NCI-H1105 treated with DMSO at 0.1 percent for 48 hours (cell line): ENCODE data around the gene NGB.
"Not testable (repeated sequence)": the region's sequence is repeated elsewhere in the genome, so short reads cannot be mapped to it uniquely, and the experiment has no call there.

ENCODE experiments used
- DNase-seq: peaks from one replicate; lab custom pipeline; 2025; lab: John Stamatoyannopoulos, UW

The NGB gene

GRCh38 chr14:77271113-77271710 is at the start of gene NGB:
Gene NGB, minus strand, starts transcription at chr14:77271206. Its CDS starts 269 bp downstream, at chr14:77270937.
- DNase-seq, result no peak

GRCh38 chr14:77320238-77320935 is 49.4 kb upstream of the NGB start, which contains the start of gene POMT2:
Gene POMT2, minus strand, starts transcription at chr14:77320883. Its CDS starts 202 bp downstream, at chr14:77320681.
- peak; percentile 88 for DNase-seq

- no peak for DNase-seq
Observed at GRCh38 chr14:77319422-77319821, 48.4 kb upstream of the NGB start.

- not testable (repeated sequence) for DNase-seq
Observed at GRCh38 chr14:77318756-77319155, 47.8 kb upstream of the NGB start.

- DNase-seq, result no peak
Observed at GRCh38 chr14:77318006-77318553, 47.1 kb upstream of the NGB start.

- DNase-seq, result peak; percentile 52
Observed at GRCh38 chr14:77316872-77317301, 45.9 kb upstream of the NGB start.

GRCh38 chr14:77316195-77316505 is 45.1 kb upstream of the NGB start:
- no peak for DNase-seq

GRCh38 chr14:77314539-77315457 is 43.8 kb upstream of the NGB start:
- DNase-seq, result no peak

GRCh38 chr14:77314043-77314442 is 43.0 kb upstream of the NGB start:
- DNase-seq, result no peak

- no peak for DNase-seq
Observed at GRCh38 chr14:77313371-77313770, 42.4 kb upstream of the NGB start.

GRCh38 chr14:77311217-77311616 is 40.2 kb upstream of the NGB start:
- no peak for DNase-seq

GRCh38 chr14:77310026-77310425 is 39.0 kb upstream of the NGB start:
- DNase-seq, result no peak

GRCh38 chr14:77309131-77309530 is 38.1 kb upstream of the NGB start:
- no peak for DNase-seq

- no peak for DNase-seq
Observed at GRCh38 chr14:77306851-77307496, 36.0 kb upstream of the NGB start.

- no peak for DNase-seq
Observed at GRCh38 chr14:77306416-77306815, 35.4 kb upstream of the NGB start.

- no peak for DNase-seq
Observed at GRCh38 chr14:77305696-77306095, 34.7 kb upstream of the NGB start.

- no peak for DNase-seq
Observed at GRCh38 chr14:77303417-77304156, 32.6 kb upstream of the NGB start.

GRCh38 chr14:77302926-77303325 is 31.9 kb upstream of the NGB start:
- no peak for DNase-seq

- peak; percentile 45 for DNase-seq
Observed at GRCh38 chr14:77301103-77301502, 30.1 kb upstream of the NGB start.

GRCh38 chr14:77299771-77300170 is 28.8 kb upstream of the NGB start:
- DNase-seq, result no peak

GRCh38 chr14:77296906-77297305 is 25.9 kb upstream of the NGB start:
- DNase-seq, result no peak
